Iris pigment epithelial cell (primary cell): ENCODE measurements around the gene CNTN1.

Source experiments
- DNase-seq: peaks from one replicate; pipeline ENCODE4 v3.0.0-alpha.2; 2011; ENCODE audit warnings: low read depth

Gene CNTN1

GRCh38 chr12:41108032-41108431 is 415.8 kb downstream of the CNTN1 start:
- no peak for DNase-seq

- DNase-seq = no peak
Observed at GRCh38 chr12:41112903-41113302, 420.7 kb downstream of the CNTN1 start.

- DNase-seq = no peak
Observed at GRCh38 chr12:41120211-41120610, 428.0 kb downstream of the CNTN1 start.

- DNase-seq = no peak
Observed at GRCh38 chr12:41121374-41121773, 429.1 kb downstream of the CNTN1 start.
